ENCODE measurements around the gene IRX4.

DNA sequence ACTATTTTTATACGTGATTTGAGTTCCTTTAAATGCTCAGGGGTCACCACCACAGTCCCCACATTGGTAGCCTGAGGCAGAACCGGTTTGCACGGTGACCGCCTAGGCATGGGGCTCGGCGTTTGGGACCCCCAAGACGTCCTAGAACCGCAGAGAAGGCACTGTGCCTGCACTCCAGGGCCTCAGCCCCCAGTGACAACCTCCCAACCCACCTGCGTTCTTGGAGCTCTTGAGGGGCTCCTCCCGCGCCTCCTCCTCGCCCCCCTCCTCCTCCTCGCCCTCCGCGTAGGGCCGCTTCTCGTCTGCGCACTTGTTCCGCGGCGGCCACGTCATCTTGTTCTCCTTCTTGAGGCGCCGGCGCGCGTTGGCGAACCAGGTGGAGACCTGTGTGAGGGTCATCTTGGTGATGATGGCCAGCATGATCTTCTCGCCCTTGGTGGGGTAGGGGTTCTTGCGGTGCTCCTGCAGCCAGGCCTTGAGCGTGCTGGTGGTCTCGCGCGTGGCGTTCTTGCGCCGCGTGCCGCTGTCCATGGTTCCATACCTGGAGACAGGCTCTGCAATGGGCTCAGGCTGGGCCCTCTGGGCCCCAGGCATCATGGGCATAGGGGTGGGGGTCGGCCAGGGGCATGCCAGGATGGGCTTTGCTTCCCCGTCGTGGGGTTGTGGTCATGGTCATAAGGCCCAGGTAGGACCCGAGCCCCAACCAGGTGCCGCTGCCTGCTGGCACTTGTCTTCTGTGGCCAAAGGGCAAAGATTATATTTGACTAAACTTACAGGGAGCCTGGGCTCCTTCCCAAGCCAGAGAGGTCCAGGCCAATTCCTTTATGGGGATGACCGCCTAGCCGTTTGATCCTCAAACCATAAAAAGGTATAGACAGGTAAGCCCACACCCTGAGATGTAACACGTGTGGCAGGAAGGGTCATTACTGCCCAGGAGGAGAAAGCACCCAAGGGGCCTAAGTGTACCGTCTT, 3.1 kb downstream of the IRX4 start:
- no peak for TF ChIP-seq GATA2 (IDR thresholded peaks at IDR 0.05; ENCODE audit: low read depth, low read length)
- TF ChIP-seq GATA3 (IDR thresholded peaks at IDR 0.05; ENCODE audit: low read depth, low read length), result no peak
